ENCODE data around the gene NLGN2.

DNA sequence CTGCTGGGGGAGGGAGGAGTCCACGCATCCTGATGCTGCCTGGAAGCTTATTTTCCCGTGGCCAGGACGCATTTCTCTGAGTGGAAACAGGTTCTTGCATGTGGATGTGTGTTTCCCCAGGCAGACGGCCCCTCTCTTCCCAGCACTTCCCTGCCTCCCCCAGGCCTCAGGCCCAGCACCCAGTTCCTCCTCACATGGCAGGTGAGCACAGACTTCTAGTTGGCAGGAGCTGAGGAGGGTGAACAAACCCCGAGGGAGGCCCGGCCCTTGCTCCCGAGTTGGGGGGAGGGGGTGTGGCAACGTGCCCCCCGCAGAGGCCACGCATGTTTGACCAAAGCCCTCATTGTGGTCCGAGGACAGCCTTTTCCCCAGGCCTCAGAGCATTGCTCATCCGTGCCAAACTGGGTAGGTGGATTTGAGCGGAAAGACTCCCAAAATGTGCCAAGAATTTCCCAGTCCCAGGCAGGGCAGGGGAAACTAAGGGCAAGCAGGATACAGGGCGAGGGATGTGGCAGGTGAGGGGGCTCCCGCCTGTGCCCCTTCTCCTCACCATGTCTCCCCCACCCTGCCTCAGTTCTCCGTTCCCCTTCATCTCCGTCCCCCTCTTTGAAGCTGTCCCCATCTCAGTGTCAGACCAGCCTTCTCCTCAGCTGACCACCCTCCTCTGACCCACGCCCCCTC lies 11.0 kb downstream of the NLGN2 start:
- no peak for TF ChIP-seq TEAD4 (IDR thresholded peaks at IDR 0.05)
- TF ChIP-seq EP300 (IDR thresholded peaks at IDR 0.05; ENCODE audit: borderline replicate concordance), result no peak
- no peak for TF ChIP-seq EGR1 (IDR thresholded peaks at IDR 0.05)
- TF ChIP-seq, protein P1, sequence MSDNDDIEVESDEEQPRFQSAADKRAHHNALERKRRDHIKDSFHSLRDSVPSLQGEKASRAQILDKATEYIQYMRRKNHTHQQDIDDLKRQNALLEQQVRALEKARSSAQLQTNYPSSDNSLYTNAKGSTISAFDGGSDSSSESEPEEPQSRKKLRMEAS (IDR thresholded peaks at IDR 0.05), result no peak
- TF ChIP-seq TAF1 (IDR thresholded peaks at IDR 0.05; ENCODE audit: low read depth), result no peak
- TF ChIP-seq FOXM1 (IDR thresholded peaks at IDR 0.05; ENCODE audit: borderline replicate concordance, low read depth), result no peak
- TF ChIP-seq, protein P2, sequence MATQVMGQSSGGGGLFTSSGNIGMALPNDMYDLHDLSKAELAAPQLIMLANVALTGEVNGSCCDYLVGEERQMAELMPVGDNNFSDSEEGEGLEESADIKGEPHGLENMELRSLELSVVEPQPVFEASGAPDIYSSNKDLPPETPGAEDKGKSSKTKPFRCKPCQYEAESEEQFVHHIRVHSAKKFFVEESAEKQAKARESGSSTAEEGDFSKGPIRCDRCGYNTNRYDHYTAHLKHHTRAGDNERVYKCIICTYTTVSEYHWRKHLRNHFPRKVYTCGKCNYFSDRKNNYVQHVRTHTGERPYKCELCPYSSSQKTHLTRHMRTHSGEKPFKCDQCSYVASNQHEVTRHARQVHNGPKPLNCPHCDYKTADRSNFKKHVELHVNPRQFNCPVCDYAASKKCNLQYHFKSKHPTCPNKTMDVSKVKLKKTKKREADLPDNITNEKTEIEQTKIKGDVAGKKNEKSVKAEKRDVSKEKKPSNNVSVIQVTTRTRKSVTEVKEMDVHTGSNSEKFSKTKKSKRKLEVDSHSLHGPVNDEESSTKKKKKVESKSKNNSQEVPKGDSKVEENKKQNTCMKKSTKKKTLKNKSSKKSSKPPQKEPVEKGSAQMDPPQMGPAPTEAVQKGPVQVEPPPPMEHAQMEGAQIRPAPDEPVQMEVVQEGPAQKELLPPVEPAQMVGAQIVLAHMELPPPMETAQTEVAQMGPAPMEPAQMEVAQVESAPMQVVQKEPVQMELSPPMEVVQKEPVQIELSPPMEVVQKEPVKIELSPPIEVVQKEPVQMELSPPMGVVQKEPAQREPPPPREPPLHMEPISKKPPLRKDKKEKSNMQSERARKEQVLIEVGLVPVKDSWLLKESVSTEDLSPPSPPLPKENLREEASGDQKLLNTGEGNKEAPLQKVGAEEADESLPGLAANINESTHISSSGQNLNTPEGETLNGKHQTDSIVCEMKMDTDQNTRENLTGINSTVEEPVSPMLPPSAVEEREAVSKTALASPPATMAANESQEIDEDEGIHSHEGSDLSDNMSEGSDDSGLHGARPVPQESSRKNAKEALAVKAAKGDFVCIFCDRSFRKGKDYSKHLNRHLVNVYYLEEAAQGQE (IDR thresholded peaks at IDR 0.05; ENCODE audit: low read depth), result no peak
- TF ChIP-seq YY1 (IDR thresholded peaks at IDR 0.05; ENCODE audit: low read depth), result no peak
- TF ChIP-seq, protein P3, sequence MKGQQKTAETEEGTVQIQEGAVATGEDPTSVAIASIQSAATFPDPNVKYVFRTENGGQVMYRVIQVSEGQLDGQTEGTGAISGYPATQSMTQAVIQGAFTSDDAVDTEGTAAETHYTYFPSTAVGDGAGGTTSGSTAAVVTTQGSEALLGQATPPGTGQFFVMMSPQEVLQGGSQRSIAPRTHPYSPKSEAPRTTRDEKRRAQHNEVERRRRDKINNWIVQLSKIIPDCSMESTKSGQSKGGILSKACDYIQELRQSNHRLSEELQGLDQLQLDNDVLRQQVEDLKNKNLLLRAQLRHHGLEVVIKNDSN (IDR thresholded peaks at IDR 0.05), result no peak
- TF ChIP-seq RAD21 (IDR thresholded peaks at IDR 0.05; ENCODE audit: low read depth), result no peak
- no peak for TF ChIP-seq ZBTB7A (IDR thresholded peaks at IDR 0.05; ENCODE audit: low read depth)
- TF ChIP-seq CREB1 (IDR thresholded peaks at IDR 0.05; ENCODE audit: low read depth), result no peak
- no peak for TF ChIP-seq NFIC (IDR thresholded peaks at IDR 0.05)
